OCI-LY3 (cell line): ENCODE results near the gene DNAJB11.

Experiments
- H2AFZ ChIP-seq: fragments of 200-600, 300-600 bp; shearing (Covaris generic); 2 replicates; pipeline ENCODE4 v1.6.0; 2014; ENCODE audit warnings: antibody characterized with exemption, low read depth, low read length
- H3K27ac ChIP-seq: fragments of 200-600, 300-600 bp; sonication (generic); 2 replicates; pipeline ENCODE4 v1.5.1; 2014; ENCODE audit warnings: mild to moderate bottlenecking, low read length, moderate library complexity, mixed read lengths
- H3K27me3 ChIP-seq: fragments of 200-600, 300-600 bp; sonication (generic); 2 replicates; pipeline ENCODE4 v1.6.1; 2014; ENCODE audit warnings: low read depth, low read length, mixed read lengths
- H3K36me3 ChIP-seq: fragments of 200-600, 300-600 bp; sonication (generic); replicated peaks from 2 replicates; pipeline ENCODE3; 2014; ENCODE audit warnings: low read depth, low read length, mixed read lengths
- H3K4me1 ChIP-seq: fragments of 300-600, 200-600 bp; sonication (generic); 2 replicates; pipeline ENCODE4 v1.6.1; 2014; ENCODE audit warnings: low read length, mixed read lengths
- H3K4me2 ChIP-seq: fragments of 200-600, 300-600 bp; sonication (generic); 2 replicates; pipeline ENCODE4 v1.6.1; 2014; ENCODE audit warnings: low read length, mixed read lengths
- H3K4me3 ChIP-seq: fragments of 300-600, 200-600 bp; sonication (generic); 2 replicates; pipeline ENCODE4 v1.5.1; 2014; ENCODE audit warnings: antibody characterized with exemption, mild to moderate bottlenecking, low read length, moderate library complexity
- H3K79me2 ChIP-seq: fragments of 300-600, 200-600 bp; shearing (Covaris generic); 2 replicates; pipeline ENCODE4 v1.6.1; 2014; ENCODE audit warnings: mild to moderate bottlenecking, low read length, mixed read lengths
- H3K9ac ChIP-seq: fragments of 300-600, 200-600 bp; shearing (Covaris generic); 2 replicates; pipeline ENCODE4 v1.6.0; 2014; ENCODE audit warnings: mild to moderate bottlenecking, low read length, moderate library complexity
- H3K9me3 ChIP-seq: fragments of 200-600, 300-600 bp; shearing (Covaris generic); 2 replicates; pipeline ENCODE4 v1.6.1; 2014; ENCODE audit warnings: low read length, mixed read lengths; ENCODE audit not compliant: insufficient read depth
- H4K20me1 ChIP-seq: fragments of 200-600, 300-600 bp; sonication (generic); 2 replicates; pipeline ENCODE4 v1.6.1; 2016; ENCODE audit warnings: low read length, mixed read lengths; ENCODE audit not compliant: insufficient read depth
- EZH2phosphoT487 ChIP-seq: fragments of 200-600 bp; shearing (Covaris generic); IDR thresholded peaks from 2 replicates; pipeline ENCODE4 v1.6.1; 2018; ENCODE audit warnings: antibody characterized with exemption, mixed run types, low read depth
- TF ChIP-seq, protein P1 (sequence below): fragments of 200-600, 300-600 bp; sonication (generic); IDR thresholded peaks from 2 replicates; pipeline ENCODE4 v1.5.1; 2014; ENCODE audit warnings: antibody characterized with exemption, low read length, low read depth

The DNAJB11 gene

DNA sequence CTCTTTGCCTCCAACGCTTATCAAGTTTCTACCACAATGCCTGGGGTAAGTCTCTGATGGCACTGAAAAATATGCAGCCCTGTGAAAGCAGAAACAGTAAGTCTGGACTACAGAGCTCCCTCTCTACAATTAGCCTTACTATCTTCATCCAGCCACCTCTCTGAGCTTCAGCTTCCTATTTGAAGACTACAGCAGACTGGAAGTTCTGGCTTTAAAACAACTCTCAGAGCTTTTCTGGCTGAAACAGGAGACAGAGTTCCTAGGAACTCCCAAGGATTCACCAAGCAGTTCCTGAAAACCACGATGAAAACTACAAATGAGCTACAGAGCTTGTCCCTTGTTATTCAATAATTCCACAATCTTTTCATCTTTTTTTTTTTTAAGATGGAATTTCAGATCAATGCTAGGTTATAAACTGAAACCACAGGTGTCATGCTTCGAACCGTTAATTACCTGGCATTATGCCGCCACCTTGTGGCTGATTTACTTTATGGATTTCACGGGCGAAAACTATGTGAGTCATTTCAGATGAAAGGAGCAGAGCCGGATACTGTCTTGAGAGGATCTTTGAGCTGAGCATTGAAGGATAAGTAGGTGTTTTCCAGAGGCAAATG lies 30.2 kb upstream of the DNAJB11 start:
- Histone ChIP-seq H2AFZ (no peak overlapping the region), H3K4me1 (peaks cover 61% of the 10 kb centered on the region), H3K36me3 (no peaks in the 10 kb centered on the region), H4K20me1 (no peaks in the 10 kb centered on the region), H3K4me3 (no peak overlapping the region), H3K4me2 (peak overlapping the region; percentile 72), H3K79me2 (no peaks in the 10 kb centered on the region), H3K27ac (peak overlapping the region; percentile 99), H3K27me3 (no peaks in the 10 kb centered on the region), H3K9ac (peak overlapping the region; percentile 56), H3K9me3 (no peaks in the 10 kb centered on the region)
- TF ChIP-seq, protein P1, sequence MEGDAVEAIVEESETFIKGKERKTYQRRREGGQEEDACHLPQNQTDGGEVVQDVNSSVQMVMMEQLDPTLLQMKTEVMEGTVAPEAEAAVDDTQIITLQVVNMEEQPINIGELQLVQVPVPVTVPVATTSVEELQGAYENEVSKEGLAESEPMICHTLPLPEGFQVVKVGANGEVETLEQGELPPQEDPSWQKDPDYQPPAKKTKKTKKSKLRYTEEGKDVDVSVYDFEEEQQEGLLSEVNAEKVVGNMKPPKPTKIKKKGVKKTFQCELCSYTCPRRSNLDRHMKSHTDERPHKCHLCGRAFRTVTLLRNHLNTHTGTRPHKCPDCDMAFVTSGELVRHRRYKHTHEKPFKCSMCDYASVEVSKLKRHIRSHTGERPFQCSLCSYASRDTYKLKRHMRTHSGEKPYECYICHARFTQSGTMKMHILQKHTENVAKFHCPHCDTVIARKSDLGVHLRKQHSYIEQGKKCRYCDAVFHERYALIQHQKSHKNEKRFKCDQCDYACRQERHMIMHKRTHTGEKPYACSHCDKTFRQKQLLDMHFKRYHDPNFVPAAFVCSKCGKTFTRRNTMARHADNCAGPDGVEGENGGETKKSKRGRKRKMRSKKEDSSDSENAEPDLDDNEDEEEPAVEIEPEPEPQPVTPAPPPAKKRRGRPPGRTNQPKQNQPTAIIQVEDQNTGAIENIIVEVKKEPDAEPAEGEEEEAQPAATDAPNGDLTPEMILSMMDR, result peak; percentile 92
- TF ChIP-seq EZH2phosphoT487, result no peak

DNA sequence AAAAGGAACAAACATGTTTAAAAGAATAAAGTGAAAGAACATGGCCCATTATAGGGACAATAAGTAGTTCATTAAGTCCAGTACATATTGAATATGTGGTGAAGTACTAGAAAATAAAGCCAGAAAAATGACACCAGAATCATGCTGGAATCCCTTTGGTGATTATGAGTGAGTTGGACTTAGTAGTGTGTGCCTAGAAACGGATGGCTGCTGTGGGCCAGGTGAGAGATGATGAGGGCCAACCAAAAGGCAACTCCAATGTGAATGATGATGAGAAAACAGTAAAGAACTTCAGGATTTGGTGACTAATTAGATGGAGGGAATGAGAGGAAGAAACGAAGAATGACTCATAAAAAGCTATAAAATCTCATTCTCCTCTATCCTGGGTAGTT lies 29.7 kb upstream of the DNAJB11 start:
- Histone ChIP-seq H3K79me2 (no peaks in the 10 kb centered on the region), H3K9ac (no peak overlapping the region), H2AFZ (no peak overlapping the region), H3K4me2 (peak overlapping the region; percentile 21; the same call in 1 of the 2 replicates), H4K20me1 (no peaks in the 10 kb centered on the region), H3K27me3 (no peaks in the 10 kb centered on the region), H3K9me3 (no peaks in the 10 kb centered on the region), H3K4me3 (no peak overlapping the region), H3K36me3 (no peaks in the 10 kb centered on the region), H3K4me1 (peaks cover 56% of the 10 kb centered on the region), H3K27ac (no peak overlapping the region)
- TF ChIP-seq EZH2phosphoT487, result no peak
- TF ChIP-seq, protein P1, result no peak

DNA sequence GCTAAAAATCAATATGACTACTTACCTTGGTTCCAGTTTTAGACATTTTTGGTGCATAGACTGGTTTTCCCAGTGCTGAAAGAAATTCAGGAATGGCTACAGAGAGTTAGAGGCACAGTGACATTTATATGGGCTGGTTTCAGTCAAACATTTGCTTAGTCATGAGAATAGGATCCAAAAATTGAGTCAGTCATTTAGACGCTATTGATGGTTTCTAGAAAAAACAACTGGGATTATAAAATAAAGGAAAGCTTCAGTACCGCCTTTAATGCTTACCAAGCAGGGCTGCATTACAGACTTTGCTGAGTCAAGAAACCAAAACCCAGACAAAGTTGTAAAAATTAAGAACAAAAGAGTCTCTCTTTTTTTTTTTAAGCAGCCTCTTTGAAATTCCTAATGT lies 26.2 kb upstream of the DNAJB11 start, which contains the start of gene CRYGS:
CRYGS (minus strand) TSS at position 100 of the 400 bp plus-strand sequence; CDS start at position 46, 54 bp downstream.
- Histone ChIP-seq H3K4me1 (peaks cover 22% of the 10 kb centered on the region), H3K9ac (no peak within 1 kb of the TSS)

DNA sequence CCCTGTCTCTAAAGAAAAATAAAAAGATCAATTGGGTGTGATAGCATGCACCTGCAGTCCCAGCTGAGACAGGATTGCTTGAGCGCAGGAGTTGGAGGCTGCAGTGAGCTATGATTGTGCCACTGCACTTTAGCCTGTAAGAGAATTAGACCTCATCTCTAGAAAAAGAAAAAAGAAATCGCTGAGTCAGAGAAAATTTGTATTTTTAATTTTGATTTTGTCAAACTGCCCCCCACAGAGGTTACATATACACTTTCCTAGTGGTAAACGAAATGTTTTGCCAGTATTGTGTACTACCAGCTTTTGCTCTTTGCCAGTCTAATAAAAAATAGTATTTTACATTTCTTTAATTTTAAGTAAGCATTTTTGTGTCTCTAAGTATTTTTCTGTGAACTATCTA lies 21.0 kb upstream of the DNAJB11 start:
- no peak overlapping the region for H3K4me2 ChIP-seq
- no peak overlapping the region for H3K9ac ChIP-seq
- no peak overlapping the region for H3K4me3 ChIP-seq
- H4K20me1 ChIP-seq, result no peaks in the 10 kb centered on the region
- TF ChIP-seq, protein P1, result no peak
- TF ChIP-seq EZH2phosphoT487, result no peak
- H3K27ac ChIP-seq, result no peak overlapping the region
- H3K36me3 ChIP-seq, result peaks cover 23% of the 10 kb centered on the region
- H3K4me1 ChIP-seq, result no peaks in the 10 kb centered on the region
- H3K27me3 ChIP-seq, result no peaks in the 10 kb centered on the region
- no peak overlapping the region for H2AFZ ChIP-seq
- no peaks in the 10 kb centered on the region for H3K79me2 ChIP-seq
- H3K9me3 ChIP-seq, result no peaks in the 10 kb centered on the region

More for the DNA sequence above, 26.2 kb upstream of the DNAJB11 start, which contains the start of gene CRYGS:
- no peak within 1 kb of the TSS for H3K4me2 ChIP-seq
- H3K79me2 ChIP-seq, result no peaks in the 10 kb centered on the region
- H4K20me1 ChIP-seq, result no peaks in the 10 kb centered on the region
- no peak for TF ChIP-seq EZH2phosphoT487
- TF ChIP-seq, protein P1, result no peak
- no peaks in the 10 kb centered on the region for H3K9me3 ChIP-seq
- no peaks in the 10 kb centered on the region for H3K27me3 ChIP-seq
- H3K36me3 ChIP-seq, result peaks cover 10% of the 10 kb centered on the region
- H3K27ac ChIP-seq, result no peak within 1 kb of the TSS
- no peak within 1 kb of the TSS for H2AFZ ChIP-seq
- no peak within 1 kb of the TSS for H3K4me3 ChIP-seq
